Measurements from ENCODE around the gene FXYD4.
A peak's percentile ranks its signal among the peaks of the same experiment; 100 is the strongest.

Gene FXYD4

GRCh38 chr10:43344051-43344450 is 27.4 kb upstream of the FXYD4 start:
- DNase-seq (ENCODE audit: low spot score) = peak; percentile 2

- DNase-seq (ENCODE audit: low spot score) = peak; percentile 4
These were observed 23.4 kb upstream of the FXYD4 start for GRCh38 chr10:43347997-43348396.

- DNase-seq (ENCODE audit: low spot score) = peak; percentile 91
These were observed 22.7 kb upstream of the FXYD4 start for GRCh38 chr10:43348511-43349312.

GRCh38 chr10:43350156-43350555 is 21.3 kb upstream of the FXYD4 start:
- peak; percentile 1 for DNase-seq (ENCODE audit: low spot score)

GRCh38 chr10:43350686-43351085 is 20.8 kb upstream of the FXYD4 start:
- DNase-seq (ENCODE audit: low spot score) = peak; percentile 1

GRCh38 chr10:43351301-43351700 is 20.1 kb upstream of the FXYD4 start:
- DNase-seq (ENCODE audit: low spot score) = peak; percentile 1

- DNase-seq (ENCODE audit: low spot score) = peak; percentile 2
These were observed 18.5 kb upstream of the FXYD4 start for GRCh38 chr10:43352951-43353350.

- peak; percentile 1 for DNase-seq (ENCODE audit: low spot score)
These were observed 17.7 kb upstream of the FXYD4 start for GRCh38 chr10:43353495-43354329.

- peak; percentile 1 for DNase-seq (ENCODE audit: low spot score)
These were observed 17.2 kb upstream of the FXYD4 start for GRCh38 chr10:43354330-43354635.

- DNase-seq (ENCODE audit: low spot score) = peak; percentile 1
These were observed 16.5 kb upstream of the FXYD4 start for GRCh38 chr10:43354879-43355380.

- no peak for DNase-seq (ENCODE audit: low spot score)
These were observed 15.6 kb upstream of the FXYD4 start for GRCh38 chr10:43355749-43356371.

GRCh38 chr10:43360086-43360485 is 11.3 kb upstream of the FXYD4 start:
- no peak for DNase-seq (ENCODE audit: low spot score)

GRCh38 chr10:43361547-43362190 is 9.8 kb upstream of the FXYD4 start:
- DNase-seq (ENCODE audit: low spot score) = peak; percentile 4

- DNase-seq (ENCODE audit: low spot score) = peak; percentile 94
These were observed 9.1 kb upstream of the FXYD4 start for GRCh38 chr10:43362191-43362839.

GRCh38 chr10:43365001-43365400 is 6.4 kb upstream of the FXYD4 start:
- no peak for DNase-seq (ENCODE audit: low spot score)

- no peak for DNase-seq (ENCODE audit: low spot score)
These were observed 1.5 kb upstream of the FXYD4 start for GRCh38 chr10:43369921-43370320.

- DNase-seq (ENCODE audit: low spot score) = no peak
These were observed 693 bp upstream of the FXYD4 start for GRCh38 chr10:43370671-43371215.

- DNase-seq (ENCODE audit: low spot score) = no peak
These were observed 1.4 kb downstream of the FXYD4 start for GRCh38 chr10:43372765-43373361.

- no peak for DNase-seq (ENCODE audit: low spot score)
These were observed 2.0 kb downstream of the FXYD4 start for GRCh38 chr10:43373461-43373860.

- no peak for DNase-seq (ENCODE audit: low spot score)
These were observed 2.8 kb downstream of the FXYD4 start for GRCh38 chr10:43374194-43374593.
